NB4 (cell line): ENCODE measurements around the gene CFAP57.

Source experiments
- MYC ChIP-seq: IDR thresholded peaks from 2 replicates; pipeline ENCODE4 v1.6.1; 2011; ENCODE audit warnings: low read depth, low read length
- TF ChIP-seq, protein P1 (sequence below): IDR thresholded peaks from one replicate; pipeline ENCODE4 v1.5.1; 2012; ENCODE audit warnings: low read depth, low read length
- TF ChIP-seq, protein P2 (sequence below): IDR thresholded peaks from 2 replicates; pipeline ENCODE4 v1.6.1; 2011; ENCODE audit warnings: low read depth, low read length

DNA sequence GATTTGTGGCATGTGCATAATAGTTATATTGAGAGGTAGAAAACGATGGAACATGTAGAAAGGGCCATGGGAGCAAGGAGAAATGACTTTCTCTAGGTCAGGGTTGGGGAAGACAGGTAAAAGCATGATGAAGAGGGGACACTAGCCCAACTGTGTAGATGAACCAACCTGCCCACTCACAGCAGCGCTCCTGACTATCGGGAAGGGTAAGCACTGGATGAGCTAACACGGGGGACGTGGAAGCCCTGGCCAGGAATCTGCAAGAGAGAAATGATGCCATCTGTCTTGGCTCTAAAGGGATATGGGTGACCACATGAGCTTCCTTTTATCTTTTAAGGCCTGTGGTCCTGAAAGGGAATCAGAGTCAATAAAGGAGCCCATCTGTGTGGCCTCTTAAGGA, 61.5 kb downstream of the CFAP57 start:
- TF ChIP-seq, protein P1, sequence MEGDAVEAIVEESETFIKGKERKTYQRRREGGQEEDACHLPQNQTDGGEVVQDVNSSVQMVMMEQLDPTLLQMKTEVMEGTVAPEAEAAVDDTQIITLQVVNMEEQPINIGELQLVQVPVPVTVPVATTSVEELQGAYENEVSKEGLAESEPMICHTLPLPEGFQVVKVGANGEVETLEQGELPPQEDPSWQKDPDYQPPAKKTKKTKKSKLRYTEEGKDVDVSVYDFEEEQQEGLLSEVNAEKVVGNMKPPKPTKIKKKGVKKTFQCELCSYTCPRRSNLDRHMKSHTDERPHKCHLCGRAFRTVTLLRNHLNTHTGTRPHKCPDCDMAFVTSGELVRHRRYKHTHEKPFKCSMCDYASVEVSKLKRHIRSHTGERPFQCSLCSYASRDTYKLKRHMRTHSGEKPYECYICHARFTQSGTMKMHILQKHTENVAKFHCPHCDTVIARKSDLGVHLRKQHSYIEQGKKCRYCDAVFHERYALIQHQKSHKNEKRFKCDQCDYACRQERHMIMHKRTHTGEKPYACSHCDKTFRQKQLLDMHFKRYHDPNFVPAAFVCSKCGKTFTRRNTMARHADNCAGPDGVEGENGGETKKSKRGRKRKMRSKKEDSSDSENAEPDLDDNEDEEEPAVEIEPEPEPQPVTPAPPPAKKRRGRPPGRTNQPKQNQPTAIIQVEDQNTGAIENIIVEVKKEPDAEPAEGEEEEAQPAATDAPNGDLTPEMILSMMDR = no peak
- TF ChIP-seq MYC = no peak
- TF ChIP-seq, protein P2, sequence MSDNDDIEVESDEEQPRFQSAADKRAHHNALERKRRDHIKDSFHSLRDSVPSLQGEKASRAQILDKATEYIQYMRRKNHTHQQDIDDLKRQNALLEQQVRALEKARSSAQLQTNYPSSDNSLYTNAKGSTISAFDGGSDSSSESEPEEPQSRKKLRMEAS = no peak
